ENCODE results near the gene DPP8.

DNA sequence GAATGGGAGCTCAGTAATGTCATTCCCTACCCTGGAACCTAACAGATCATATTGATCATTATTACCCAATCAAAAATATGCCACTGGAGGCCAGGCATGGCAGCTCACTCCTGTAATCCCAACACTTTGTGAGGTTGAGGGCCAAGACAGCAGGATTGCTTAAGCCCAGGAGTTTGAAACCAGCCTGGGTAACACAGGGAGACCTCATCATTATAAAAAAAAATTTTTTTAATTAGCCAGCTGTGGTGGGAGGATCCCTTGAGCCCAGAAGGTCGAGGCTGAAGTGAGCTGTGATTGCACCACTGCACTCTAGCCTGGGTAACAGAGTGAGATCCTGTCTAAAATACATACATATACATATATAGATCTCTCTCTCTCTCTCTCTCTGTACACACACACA, 104.9 kb downstream of the DPP8 start:
- TF ChIP-seq, protein P1, sequence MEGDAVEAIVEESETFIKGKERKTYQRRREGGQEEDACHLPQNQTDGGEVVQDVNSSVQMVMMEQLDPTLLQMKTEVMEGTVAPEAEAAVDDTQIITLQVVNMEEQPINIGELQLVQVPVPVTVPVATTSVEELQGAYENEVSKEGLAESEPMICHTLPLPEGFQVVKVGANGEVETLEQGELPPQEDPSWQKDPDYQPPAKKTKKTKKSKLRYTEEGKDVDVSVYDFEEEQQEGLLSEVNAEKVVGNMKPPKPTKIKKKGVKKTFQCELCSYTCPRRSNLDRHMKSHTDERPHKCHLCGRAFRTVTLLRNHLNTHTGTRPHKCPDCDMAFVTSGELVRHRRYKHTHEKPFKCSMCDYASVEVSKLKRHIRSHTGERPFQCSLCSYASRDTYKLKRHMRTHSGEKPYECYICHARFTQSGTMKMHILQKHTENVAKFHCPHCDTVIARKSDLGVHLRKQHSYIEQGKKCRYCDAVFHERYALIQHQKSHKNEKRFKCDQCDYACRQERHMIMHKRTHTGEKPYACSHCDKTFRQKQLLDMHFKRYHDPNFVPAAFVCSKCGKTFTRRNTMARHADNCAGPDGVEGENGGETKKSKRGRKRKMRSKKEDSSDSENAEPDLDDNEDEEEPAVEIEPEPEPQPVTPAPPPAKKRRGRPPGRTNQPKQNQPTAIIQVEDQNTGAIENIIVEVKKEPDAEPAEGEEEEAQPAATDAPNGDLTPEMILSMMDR (IDR thresholded peaks at IDR 0.05 in 8 of 11, conservative IDR thresholded peaks at IDR 0.05 in 3 of 11) = no peak
- TF ChIP-seq POLR2A (IDR thresholded peaks at IDR 0.05) (no peak), POLR2AphosphoS5 (IDR thresholded peaks at IDR 0.05) (no peak)
